ENCODE data around the gene CROCC.

DNA sequence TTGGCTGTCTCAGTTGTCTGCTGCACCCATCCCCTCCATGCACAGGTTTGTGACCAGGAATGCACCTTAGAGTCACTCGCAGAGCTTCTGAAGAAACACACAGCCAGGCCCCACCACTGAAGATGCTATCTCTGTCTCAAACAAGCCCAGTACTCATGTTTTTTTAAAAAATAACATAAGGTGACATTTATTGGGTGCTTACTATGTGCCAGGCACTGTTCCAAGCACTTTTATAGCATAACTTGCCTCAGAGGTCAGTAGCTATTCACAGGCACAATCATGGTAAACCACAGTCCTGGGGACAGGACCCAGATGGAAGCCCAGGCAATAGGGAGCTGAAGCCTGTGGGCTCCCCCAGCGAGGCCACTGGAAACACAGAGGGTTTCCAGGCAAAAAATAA lies 98.8 kb downstream of the CROCC start:
- TF ChIP-seq EZH2 (IDR thresholded peaks at IDR 0.05) (no peak), EZH2phosphoT487 (IDR thresholded peaks at IDR 0.05) (no peak)
- TF ChIP-seq, protein P1, sequence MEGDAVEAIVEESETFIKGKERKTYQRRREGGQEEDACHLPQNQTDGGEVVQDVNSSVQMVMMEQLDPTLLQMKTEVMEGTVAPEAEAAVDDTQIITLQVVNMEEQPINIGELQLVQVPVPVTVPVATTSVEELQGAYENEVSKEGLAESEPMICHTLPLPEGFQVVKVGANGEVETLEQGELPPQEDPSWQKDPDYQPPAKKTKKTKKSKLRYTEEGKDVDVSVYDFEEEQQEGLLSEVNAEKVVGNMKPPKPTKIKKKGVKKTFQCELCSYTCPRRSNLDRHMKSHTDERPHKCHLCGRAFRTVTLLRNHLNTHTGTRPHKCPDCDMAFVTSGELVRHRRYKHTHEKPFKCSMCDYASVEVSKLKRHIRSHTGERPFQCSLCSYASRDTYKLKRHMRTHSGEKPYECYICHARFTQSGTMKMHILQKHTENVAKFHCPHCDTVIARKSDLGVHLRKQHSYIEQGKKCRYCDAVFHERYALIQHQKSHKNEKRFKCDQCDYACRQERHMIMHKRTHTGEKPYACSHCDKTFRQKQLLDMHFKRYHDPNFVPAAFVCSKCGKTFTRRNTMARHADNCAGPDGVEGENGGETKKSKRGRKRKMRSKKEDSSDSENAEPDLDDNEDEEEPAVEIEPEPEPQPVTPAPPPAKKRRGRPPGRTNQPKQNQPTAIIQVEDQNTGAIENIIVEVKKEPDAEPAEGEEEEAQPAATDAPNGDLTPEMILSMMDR (IDR thresholded peaks at IDR 0.05): no peak

Data from neural progenitor cell (in vitro differentiated cells).